ENCODE data around the gene BRPF3.

- TF ChIP-seq CTCF (conservative IDR thresholded peaks at IDR 0.05 in 1 of 2, IDR thresholded peaks at IDR 0.05 in 1 of 2; ENCODE audit: low read depth in 1 of 2, low read length in 2 of 2) = no peak
- TF ChIP-seq EZH2 (IDR thresholded peaks at IDR 0.05; ENCODE audit: low read length, missing control alignments) = no peak
Observed at GRCh38 chr6:36154286-36154685, 42.3 kb upstream of the BRPF3 start.

Measured in fibroblast of lung (primary cell).